CMK (cell line): ENCODE data around the gene PTGDR.

Experiments
- DNase-seq: peaks from one replicate; pipeline ENCODE4 v3.0.0-alpha.2; 2010; ENCODE audit warnings: low read depth

The PTGDR gene

GRCh38 chr14:52265253-52265652, 2.2 kb upstream of the PTGDR start:
- peak; percentile 71 for DNase-seq

- DNase-seq, result no peak
These were observed 1.3 kb upstream of the PTGDR start for GRCh38 chr14:52266179-52266578.

GRCh38 chr14:52266782-52267181, 716 bp upstream of the PTGDR start:
- DNase-seq, result no peak

GRCh38 chr14:52268279-52269061, 972 bp downstream of the PTGDR start:
- no peak for DNase-seq

- no peak for DNase-seq
These were observed 1.6 kb downstream of the PTGDR start for GRCh38 chr14:52269100-52269499.

GRCh38 chr14:52269982-52270381, 2.5 kb downstream of the PTGDR start:
- DNase-seq, result no peak

GRCh38 chr14:52271538-52271937, 4.0 kb downstream of the PTGDR start:
- no peak for DNase-seq

- DNase-seq, result no peak
These were observed 4.9 kb downstream of the PTGDR start for GRCh38 chr14:52272375-52272774.

GRCh38 chr14:52275372-52275771, 7.9 kb downstream of the PTGDR start:
- no peak for DNase-seq

GRCh38 chr14:52277552-52277951, 10.1 kb downstream of the PTGDR start:
- no peak for DNase-seq

- DNase-seq, result no peak
These were observed 11.9 kb downstream of the PTGDR start for GRCh38 chr14:52279408-52279807.

- DNase-seq, result no peak
These were observed 15.6 kb downstream of the PTGDR start for GRCh38 chr14:52283099-52283498.

GRCh38 chr14:52286661-52287649, 19.5 kb downstream of the PTGDR start:
- DNase-seq, result no peak

- DNase-seq, result no peak
These were observed 28.9 kb downstream of the PTGDR start for GRCh38 chr14:52296378-52296777.

- no peak for DNase-seq
These were observed 31.3 kb downstream of the PTGDR start for GRCh38 chr14:52298795-52299194.

- DNase-seq, result no peak
These were observed 32.3 kb downstream of the PTGDR start for GRCh38 chr14:52299692-52300278.

GRCh38 chr14:52303236-52303635, 35.7 kb downstream of the PTGDR start:
- DNase-seq, result no peak

- no peak for DNase-seq
These were observed 36.9 kb downstream of the PTGDR start for GRCh38 chr14:52304248-52304904.

GRCh38 chr14:52305014-52305413, 37.5 kb downstream of the PTGDR start:
- DNase-seq, result no peak

GRCh38 chr14:52307376-52307775, 39.9 kb downstream of the PTGDR start:
- DNase-seq, result no peak

GRCh38 chr14:52307905-52308304, 40.4 kb downstream of the PTGDR start:
- DNase-seq, result no peak

GRCh38 chr14:52310541-52310940, 43.0 kb downstream of the PTGDR start:
- no peak for DNase-seq
